Fibroblast of lung (primary cell): Measurements from ENCODE around the gene CENPE. TPM values are rescaled to one million over a fixed set of nuclear protein-coding genes. Genes with fewer than 3 reads are reported as not detected.

Experiments
- DNase-seq, 2 donors: peaks; one replicate each; pipeline versions ENCODE4 v3.0.0 to v3.0.0-alpha.2; 2010; ENCODE audit warnings: low read depth in 2 of 2
- H2AFZ ChIP-seq: 2 replicates; pipeline ENCODE4 v1.5.1; 2012; ENCODE audit warnings: low read length, control low read depth, inconsistent platforms
- H3K27ac ChIP-seq: 2 replicates; pipeline ENCODE4 v1.5.1; 2011; ENCODE audit warnings: low read length, control low read depth; ENCODE audit not compliant: insufficient read depth
- H3K27me3 ChIP-seq: 2 replicates; pipeline ENCODE4 v1.5.1; 2011; ENCODE audit warnings: mild to moderate bottlenecking, low read length; ENCODE audit not compliant: control insufficient read depth, insufficient read depth
- H3K36me3 ChIP-seq: 2 replicates; pipeline ENCODE4 v1.5.1; 2011; ENCODE audit warnings: low read length; ENCODE audit not compliant: control insufficient read depth, insufficient read depth
- H3K4me1 ChIP-seq: 2 replicates; pipeline ENCODE4 v1.5.1; 2011; ENCODE audit warnings: low read length; ENCODE audit not compliant: control insufficient read depth, insufficient read depth; ENCODE audit errors: extremely low read depth
- H3K4me2 ChIP-seq: 2 replicates; pipeline ENCODE4 v1.5.1; 2011; ENCODE audit warnings: low read length, control low read depth; ENCODE audit not compliant: insufficient read depth; ENCODE audit errors: extremely low read depth
- H3K4me3 ChIP-seq, 4 experiments: fragments of 200-600 bp in 1 of 4; sonication (generic) in 1 of 4; replicated peaks in 1 of 4; 2 replicates each; pipeline ENCODE4 v1.5.1; 2011 to 2016; ENCODE audit warnings: low read length in 4 of 4, low read depth in 3 of 4, mild to moderate bottlenecking in 3 of 4, control low read depth in 2 of 4, inconsistent platforms in 1 of 4, mixed read lengths in 1 of 4; ENCODE audit not compliant: insufficient read depth in 1 of 4; ENCODE audit errors: control extremely low read depth in 1 of 4
- H3K79me2 ChIP-seq: 2 replicates; pipeline ENCODE4 v1.5.1; 2012; ENCODE audit warnings: mild to moderate bottlenecking, low read length, inconsistent platforms; ENCODE audit not compliant: control insufficient read depth, insufficient read depth
- H3K9ac ChIP-seq: 2 replicates; pipeline ENCODE4 v1.5.1; 2011; ENCODE audit warnings: mild to moderate bottlenecking, low read length, control low read depth; ENCODE audit not compliant: insufficient read depth
- H3K9me3 ChIP-seq: 2 replicates; pipeline ENCODE4 v1.5.1; 2012; ENCODE audit warnings: low read depth, low read length; ENCODE audit not compliant: control insufficient read depth, insufficient read depth
- H4K20me1 ChIP-seq: 2 replicates; pipeline ENCODE4 v1.5.1; 2011; ENCODE audit warnings: low read length; ENCODE audit not compliant: control insufficient read depth, insufficient read depth; ENCODE audit errors: extremely low read depth
- EZH2 ChIP-seq: IDR thresholded peaks from 2 replicates; pipeline ENCODE4 v1.5.1; 2012; ENCODE audit warnings: low read length, control low read depth, mild to moderate bottlenecking; ENCODE audit errors: missing control alignments
- polyA plus RNA-seq, 2 donors: library from polyadenylated mRNA; depleted of rRNA in 1 of 2; stranded (reverse) in 1 of 2; unstranded in 1 of 2; fragments of >200 nt; gene quantifications; 2 replicates each; pipeline ENCODE4 v1.2.1, GENCODE V29; 2011 to 2012; ENCODE audit warnings: missing spikeins in 1 of 2
- total RNA-seq: library from RNA; depleted of rRNA; stranded (reverse); fragments of >200 nt; gene quantifications from 2 replicates; pipeline ENCODE4 v1.2.1, GENCODE V29; 2014
- TF ChIP-seq, protein P1 (sequence below), 2 donors: IDR thresholded peaks in 1 of 2; conservative IDR thresholded peaks in 1 of 2; 1 replicate in 1 of 2; 2 replicates in 1 of 2; pipeline ENCODE4 v1.5.1; 2011 to 2012; ENCODE audit warnings: low read length in 2 of 2, control low read depth in 1 of 2, inconsistent platforms in 1 of 2, low read depth in 1 of 2, mild to moderate bottlenecking in 1 of 2

CENPE gene
- total and polyA plus RNA-seq, 2 donors (not counting 1 experiment from before 2014, with no cell fraction given), result 4.1 to 8.6 TPM

DNA sequence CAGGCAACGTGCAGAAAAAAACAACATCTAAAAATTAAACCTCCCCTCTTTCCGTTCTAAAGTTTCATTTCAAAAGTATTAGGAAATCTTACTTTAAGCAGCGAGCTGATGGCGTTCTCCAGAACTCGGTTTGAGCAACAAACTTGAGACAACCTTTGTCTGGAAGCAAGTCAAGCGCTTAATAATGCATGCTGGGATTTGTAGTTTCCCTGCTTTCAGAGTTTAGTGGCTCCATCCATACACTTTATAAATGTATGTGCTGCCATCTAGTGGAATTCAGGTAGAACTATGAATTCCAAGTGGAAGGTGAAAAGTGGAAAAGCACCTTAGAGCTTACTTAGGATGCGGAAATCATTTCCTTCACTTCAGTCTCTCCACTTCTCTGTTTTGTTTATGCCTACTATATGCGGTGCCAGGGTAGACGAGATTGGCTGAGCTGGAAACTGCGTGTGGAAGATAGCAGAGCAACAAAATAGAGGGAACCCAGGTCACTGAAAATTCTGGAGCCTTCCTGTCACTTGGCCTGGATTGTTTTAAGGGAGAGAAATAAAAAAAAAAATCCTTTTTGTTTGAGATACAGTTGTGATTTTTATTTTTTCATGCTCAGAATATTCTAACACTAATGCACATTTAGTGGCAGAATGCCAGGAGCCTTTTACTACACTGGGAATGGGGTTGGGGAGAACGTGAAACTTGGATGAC lies 98.3 kb downstream of the CENPE start, which contains the start of gene BDH2:
BDH2 (minus strand) TSS at position 144 of the 702 bp plus-strand sequence. CDS start 3,580 bp downstream, outside the sequence.
- Histone ChIP-seq H3K27ac (peak within 1 kb of the TSS; percentile 68), H2AFZ (peak within 1 kb of the TSS; percentile 73), H4K20me1 (no peaks in the 10 kb centered on the region), H3K79me2 (no peaks in the 10 kb centered on the region), H3K4me1 (peaks cover 4% of the 10 kb centered on the region), H3K4me2 (peak within 1 kb of the TSS; percentile 81), H3K9ac (peak within 1 kb of the TSS; percentile 48), H3K36me3 (no peaks in the 10 kb centered on the region), H3K27me3 (no peaks in the 10 kb centered on the region), H3K4me3 (peak within 1 kb of the TSS; percentile 48 to 74 (median 58)), H3K9me3 (no peaks in the 10 kb centered on the region)
- DNase-seq, result peak; percentile 94 to 99
- TF ChIP-seq, protein P1, sequence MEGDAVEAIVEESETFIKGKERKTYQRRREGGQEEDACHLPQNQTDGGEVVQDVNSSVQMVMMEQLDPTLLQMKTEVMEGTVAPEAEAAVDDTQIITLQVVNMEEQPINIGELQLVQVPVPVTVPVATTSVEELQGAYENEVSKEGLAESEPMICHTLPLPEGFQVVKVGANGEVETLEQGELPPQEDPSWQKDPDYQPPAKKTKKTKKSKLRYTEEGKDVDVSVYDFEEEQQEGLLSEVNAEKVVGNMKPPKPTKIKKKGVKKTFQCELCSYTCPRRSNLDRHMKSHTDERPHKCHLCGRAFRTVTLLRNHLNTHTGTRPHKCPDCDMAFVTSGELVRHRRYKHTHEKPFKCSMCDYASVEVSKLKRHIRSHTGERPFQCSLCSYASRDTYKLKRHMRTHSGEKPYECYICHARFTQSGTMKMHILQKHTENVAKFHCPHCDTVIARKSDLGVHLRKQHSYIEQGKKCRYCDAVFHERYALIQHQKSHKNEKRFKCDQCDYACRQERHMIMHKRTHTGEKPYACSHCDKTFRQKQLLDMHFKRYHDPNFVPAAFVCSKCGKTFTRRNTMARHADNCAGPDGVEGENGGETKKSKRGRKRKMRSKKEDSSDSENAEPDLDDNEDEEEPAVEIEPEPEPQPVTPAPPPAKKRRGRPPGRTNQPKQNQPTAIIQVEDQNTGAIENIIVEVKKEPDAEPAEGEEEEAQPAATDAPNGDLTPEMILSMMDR (conservative IDR thresholded peaks at IDR 0.05 in 1 of 2, IDR thresholded peaks at IDR 0.05 in 1 of 2; ENCODE audit: low read depth in 1 of 2, low read length in 2 of 2), result peak; percentile 56 to 60
- TF ChIP-seq EZH2, result no peak

DNA sequence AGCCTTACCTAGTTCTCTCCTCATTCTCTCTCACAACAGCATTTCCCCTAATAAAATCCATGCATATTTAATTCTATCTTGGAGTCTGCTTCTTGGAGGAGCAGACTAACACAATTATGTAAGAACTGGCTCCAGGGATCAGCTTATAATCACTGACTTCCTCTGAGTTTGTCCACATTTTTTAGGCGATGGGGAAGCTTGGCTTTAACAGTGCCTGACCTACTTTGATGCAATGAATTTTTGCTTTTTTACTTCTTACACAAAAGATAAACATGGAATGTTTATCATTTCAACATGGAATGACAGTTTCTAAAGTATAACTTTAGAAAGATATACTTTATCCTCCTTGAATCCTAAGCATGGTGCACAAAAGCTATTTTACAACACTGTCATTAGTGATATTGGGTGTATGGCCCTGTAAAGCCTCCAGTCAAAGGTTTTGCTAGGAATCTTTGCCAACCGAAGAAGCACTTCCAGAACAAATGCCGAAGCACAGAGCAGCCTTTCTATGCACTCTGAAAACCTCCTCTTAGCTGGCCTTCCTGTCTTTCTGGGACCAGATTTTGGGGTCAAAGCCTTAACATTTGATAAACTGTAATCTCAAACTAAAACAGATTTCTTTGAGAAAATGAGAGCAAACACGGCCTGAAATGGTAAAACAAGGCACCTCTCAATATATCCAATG lies 99.2 kb downstream of the CENPE start:
- no peak for TF ChIP-seq EZH2
- TF ChIP-seq, protein P1 (conservative IDR thresholded peaks at IDR 0.05 in 1 of 2, IDR thresholded peaks at IDR 0.05 in 1 of 2; ENCODE audit: low read depth in 1 of 2, low read length in 2 of 2), result no peak
- peak overlapping the region; percentile 48 for H3K9ac ChIP-seq
- H3K36me3 ChIP-seq, result no peaks in the 10 kb centered on the region
- peak overlapping the region; percentile 68 for H3K27ac ChIP-seq
- H3K4me3 ChIP-seq, result peak overlapping the region; percentile 48 to 74 (median 58)
- no peaks in the 10 kb centered on the region for H4K20me1 ChIP-seq
- peak overlapping the region; percentile 81 for H3K4me2 ChIP-seq
- no peaks in the 10 kb centered on the region for H3K9me3 ChIP-seq
- H3K79me2 ChIP-seq, result no peaks in the 10 kb centered on the region
- H2AFZ ChIP-seq, result peak overlapping the region; percentile 73
- no peaks in the 10 kb centered on the region for H3K27me3 ChIP-seq
- DNase-seq, result peak in 1 of 2 donors; percentile 33
- H3K4me1 ChIP-seq, result peaks cover 4% of the 10 kb centered on the region

DNA sequence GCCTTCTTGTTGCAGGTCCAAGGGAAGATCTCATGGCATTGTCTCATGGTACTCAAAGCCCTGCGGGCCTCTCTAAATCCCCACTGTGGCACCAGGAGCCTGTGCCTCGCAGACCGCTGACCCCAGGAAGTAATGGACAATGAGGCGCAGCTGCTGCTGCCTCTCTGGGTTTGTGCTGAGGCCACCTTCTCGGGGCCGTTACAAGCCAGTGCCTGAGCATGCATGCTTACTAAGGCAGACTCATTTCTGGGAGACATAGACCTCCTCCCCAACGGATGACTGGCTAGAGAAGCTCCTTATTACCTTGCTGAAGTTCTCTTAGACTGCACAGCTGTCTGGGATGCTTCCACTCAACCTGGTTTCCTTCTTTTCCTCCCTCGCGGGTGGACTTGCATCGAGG lies 99.8 kb downstream of the CENPE start:
- Histone ChIP-seq H3K79me2 (no peaks in the 10 kb centered on the region), H2AFZ (peak overlapping the region; percentile 25), H3K4me3 (peak overlapping the region; percentile 44 to 74 (median 57)), H3K4me2 (peak overlapping the region; percentile 81), H3K4me1 (peaks cover 4% of the 10 kb centered on the region), H3K27ac (no peak overlapping the region), H3K9me3 (no peaks in the 10 kb centered on the region), H3K36me3 (no peaks in the 10 kb centered on the region), H3K27me3 (no peaks in the 10 kb centered on the region), H3K9ac (no peak overlapping the region), H4K20me1 (no peaks in the 10 kb centered on the region)
- TF ChIP-seq, protein P1 (conservative IDR thresholded peaks at IDR 0.05 in 1 of 2, IDR thresholded peaks at IDR 0.05 in 1 of 2; ENCODE audit: low read depth in 1 of 2, low read length in 2 of 2), result no peak
- no peak for TF ChIP-seq EZH2
- DNase-seq, result no peak
